HUES48 (cell line): ENCODE measurements around the gene TIAM1.

Experiments used
- H3K27ac ChIP-seq: one replicate; pipeline ENCODE4 v1.7.0; 2013; ENCODE audit warnings: low read depth, low read length, inconsistent platforms
- H3K27me3 ChIP-seq: 2 replicates; pipeline ENCODE4 v1.6.1; 2013; ENCODE audit warnings: mild to moderate bottlenecking, low read length; ENCODE audit not compliant: control insufficient read depth, insufficient read depth
- H3K36me3 ChIP-seq: 2 replicates; pipeline ENCODE4 v1.6.1; 2013; ENCODE audit warnings: low read length; ENCODE audit not compliant: control insufficient read depth, insufficient read depth
- H3K4me1 ChIP-seq: 2 replicates; pipeline ENCODE4 v1.6.1; 2013; ENCODE audit warnings: mild to moderate bottlenecking, low read length; ENCODE audit not compliant: control insufficient read depth, insufficient read depth
- H3K4me3 ChIP-seq: 2 replicates; pipeline ENCODE4 v1.5.1; 2013; ENCODE audit warnings: mild to moderate bottlenecking, low read depth, low read length
- H3K9ac ChIP-seq: 2 replicates; pipeline ENCODE4 v1.6.1; 2013; ENCODE audit warnings: mild to moderate bottlenecking, low read depth, low read length, moderate library complexity
- H3K9me3 ChIP-seq: 2 replicates; pipeline ENCODE4 v1.6.1; 2013; ENCODE audit warnings: low read length; ENCODE audit not compliant: control insufficient read depth, insufficient read depth

TIAM1 gene

GRCh38 chr21:31191553-31191952 lies 152.5 kb downstream of the TIAM1 start:
- no peak overlapping the region for H3K4me3 ChIP-seq
- no peaks in the 10 kb centered on the region for H3K27me3 ChIP-seq
- H3K4me1 ChIP-seq = peaks cover 16% of the 10 kb centered on the region
- H3K9me3 ChIP-seq = no peaks in the 10 kb centered on the region; the same call in 1 of the 2 replicates
- H3K9ac ChIP-seq = no peak overlapping the region
- no peak overlapping the region for H3K27ac ChIP-seq
- H3K36me3 ChIP-seq = no peaks in the 10 kb centered on the region

- Histone ChIP-seq H3K9me3 (no peaks in the 10 kb centered on the region), H3K27me3 (no peaks in the 10 kb centered on the region), H3K4me1 (peaks cover 16% of the 10 kb centered on the region), H3K27ac (no peak overlapping the region), H3K4me3 (no peak overlapping the region), H3K36me3 (no peaks in the 10 kb centered on the region), H3K9ac (no peak overlapping the region)
Measured at GRCh38 chr21:31190516-31190915, 153.5 kb downstream of the TIAM1 start.

GRCh38 chr21:31187499-31187898 lies 156.6 kb downstream of the TIAM1 start:
- peaks cover 10% of the 10 kb centered on the region for H3K4me1 ChIP-seq
- no peaks in the 10 kb centered on the region for H3K27me3 ChIP-seq
- no peaks in the 10 kb centered on the region for H3K9me3 ChIP-seq
- peak overlapping the region; percentile 62 for H3K27ac ChIP-seq
- no peaks in the 10 kb centered on the region for H3K36me3 ChIP-seq
- H3K9ac ChIP-seq = no peak overlapping the region
- no peak overlapping the region for H3K4me3 ChIP-seq

- H3K4me1 ChIP-seq = peaks cover 10% of the 10 kb centered on the region
- H3K9me3 ChIP-seq = no peaks in the 10 kb centered on the region
- H3K9ac ChIP-seq = no peak overlapping the region
- peak overlapping the region; percentile 62 for H3K27ac ChIP-seq
- no peak overlapping the region for H3K4me3 ChIP-seq
- no peaks in the 10 kb centered on the region for H3K27me3 ChIP-seq
- H3K36me3 ChIP-seq = no peaks in the 10 kb centered on the region
Measured at GRCh38 chr21:31186916-31187315, 157.1 kb downstream of the TIAM1 start.

GRCh38 chr21:31185663-31186062 lies 158.4 kb downstream of the TIAM1 start:
- Histone ChIP-seq H3K9ac (no peak overlapping the region), H3K27me3 (no peaks in the 10 kb centered on the region), H3K36me3 (no peaks in the 10 kb centered on the region), H3K4me3 (no peak overlapping the region), H3K9me3 (no peaks in the 10 kb centered on the region), H3K27ac (no peak overlapping the region), H3K4me1 (peaks cover 10% of the 10 kb centered on the region)

- Histone ChIP-seq H3K9ac (no peak overlapping the region), H3K4me3 (no peak overlapping the region), H3K27me3 (no peaks in the 10 kb centered on the region), H3K4me1 (peaks cover 10% of the 10 kb centered on the region), H3K27ac (no peak overlapping the region), H3K9me3 (no peaks in the 10 kb centered on the region), H3K36me3 (no peaks in the 10 kb centered on the region)
Measured at GRCh38 chr21:31184876-31185275, 159.2 kb downstream of the TIAM1 start.

- Histone ChIP-seq H3K36me3 (no peaks in the 10 kb centered on the region), H3K4me1 (peaks cover 10% of the 10 kb centered on the region), H3K27ac (no peak overlapping the region), H3K27me3 (no peaks in the 10 kb centered on the region), H3K9ac (no peak overlapping the region), H3K4me3 (no peak overlapping the region), H3K9me3 (no peaks in the 10 kb centered on the region)
Measured at GRCh38 chr21:31184459-31184858, 159.6 kb downstream of the TIAM1 start.

GRCh38 chr21:31182231-31183140 lies 161.6 kb downstream of the TIAM1 start:
- Histone ChIP-seq H3K4me1 (peaks cover 8% of the 10 kb centered on the region; the same call in 1 of the 2 replicates), H3K4me3 (no peak overlapping the region), H3K27me3 (no peaks in the 10 kb centered on the region), H3K9ac (no peak overlapping the region), H3K9me3 (no peaks in the 10 kb centered on the region), H3K36me3 (no peaks in the 10 kb centered on the region), H3K27ac (no peak overlapping the region)

- H3K4me1 ChIP-seq = no peaks in the 10 kb centered on the region
- no peak overlapping the region for H3K4me3 ChIP-seq
- no peaks in the 10 kb centered on the region for H3K27me3 ChIP-seq
- no peak overlapping the region for H3K9ac ChIP-seq
- H3K9me3 ChIP-seq = no peaks in the 10 kb centered on the region
- H3K36me3 ChIP-seq = no peaks in the 10 kb centered on the region
- H3K27ac ChIP-seq = no peak overlapping the region
Measured at GRCh38 chr21:31181082-31181750, 162.8 kb downstream of the TIAM1 start.

GRCh38 chr21:31180256-31181081 lies 163.6 kb downstream of the TIAM1 start:
- no peaks in the 10 kb centered on the region for H3K27me3 ChIP-seq
- no peak overlapping the region for H3K4me3 ChIP-seq
- no peaks in the 10 kb centered on the region for H3K36me3 ChIP-seq
- no peaks in the 10 kb centered on the region for H3K9me3 ChIP-seq
- no peak overlapping the region for H3K9ac ChIP-seq
- no peak overlapping the region for H3K27ac ChIP-seq
- no peaks in the 10 kb centered on the region for H3K4me1 ChIP-seq
